Smooth muscle cell (in vitro differentiated cells): ENCODE results near the gene TLE5. TPM values are rescaled to one million over a fixed set of nuclear protein-coding genes. Genes with fewer than 3 reads are reported as not detected.

ENCODE experiments used
- DNase-seq: peaks from one replicate; lab custom pipeline; 2025; ENCODE audit not compliant: unreplicated experiment; lab: John Stamatoyannopoulos, UW
- H2AFZ ChIP-seq: fragments of 200-600 bp; sonication (generic); 2 replicates; pipeline ENCODE4 v1.6.0; 2016; ENCODE audit warnings: antibody characterized with exemption, low read depth, mild to moderate bottlenecking
- H3F3A ChIP-seq: fragments of 200-600 bp; sonication (generic); 2 replicates; pipeline ENCODE4 v1.6.0; 2017; ENCODE audit warnings: antibody characterized with exemption, low read depth
- H3K27ac ChIP-seq: fragments of 200-600 bp; sonication (generic); 2 replicates; pipeline ENCODE4 v1.5.1; 2016; ENCODE audit warnings: low read depth, mild to moderate bottlenecking
- H3K27me3 ChIP-seq: fragments of 200-600 bp; sonication (generic); 2 replicates; pipeline ENCODE4 v1.6.1; 2016; ENCODE audit warnings: low read depth, mild to moderate bottlenecking
- H3K36me3 ChIP-seq: fragments of 200-600 bp; sonication (generic); 2 replicates; pipeline ENCODE4 v1.5.1; 2016; ENCODE audit warnings: low read depth
- H3K4me1 ChIP-seq: fragments of 200-600 bp; sonication (generic); 2 replicates; pipeline ENCODE4 v1.5.1; 2016; ENCODE audit warnings: low read depth
- H3K4me2 ChIP-seq: fragments of 200-600 bp; sonication (generic); 2 replicates; pipeline ENCODE4 v1.6.0; 2016; ENCODE audit warnings: mild to moderate bottlenecking
- H3K4me3 ChIP-seq: fragments of 200-600 bp; sonication (generic); 2 replicates; pipeline ENCODE4 v1.5.1; 2016; ENCODE audit warnings: mild to moderate bottlenecking
- H3K79me2 ChIP-seq: fragments of 200-600 bp; sonication (generic); 2 replicates; pipeline ENCODE4 v1.6.0; 2016; ENCODE audit warnings: low read depth, mild to moderate bottlenecking
- H3K9ac ChIP-seq: fragments of 200-600 bp; sonication (generic); 2 replicates; pipeline ENCODE4 v1.6.0; 2016; ENCODE audit warnings: low read depth
- H3K9me3 ChIP-seq: fragments of 200-600 bp; sonication (generic); replicated peaks from 2 replicates; pipeline ENCODE4 v1.5.1; 2016; ENCODE audit warnings: low read depth
- H4K20me1 ChIP-seq: fragments of 200-600 bp; sonication (generic); 2 replicates; pipeline ENCODE4 v1.6.0; 2016; ENCODE audit warnings: low read depth
- CTCF ChIP-seq: fragments of 200-600 bp; sonication (generic); IDR thresholded peaks from 2 replicates; pipeline ENCODE4 v1.5.1; 2017; ENCODE audit warnings: borderline replicate concordance, mild to moderate bottlenecking, antibody characterized with exemption; ENCODE audit not compliant: insufficient read depth, poor library complexity, severe bottlenecking
- WGBS: methylation state at CpG from one replicate; pipeline ENCODE4 v1.1.7; 2016; ENCODE audit warnings: low lambda C conversion rate; 5-methylcytosine and 5-hydroxymethylcytosine counted together
- polyA plus RNA-seq: library from polyadenylated mRNA; unstranded; fragments of >200 nt; fragmentation: Nextera tagmentation; extraction: Ambion mirVana; gene quantifications from 2 replicates; pipeline ENCODE4 v1.2.1, GENCODE V29; 2016
- total RNA-seq: library from RNA; depleted of rRNA; stranded (reverse); fragments of >200 nt; gene quantifications from 2 replicates; pipeline ENCODE4 v1.2.3, GENCODE V29; 2014

TLE5 gene
- total and polyA plus RNA-seq, 2 experiments from 2014 or later, result 146 to 274 TPM

- H4K20me1 ChIP-seq, result peaks cover 100% of the 10 kb centered on the region
- no peak for TF ChIP-seq CTCF
- 98% methylated on average over 20 of the region's 22 CpGs for WGBS
Observed at GRCh38 chr19:3109491-3109890, 47.2 kb upstream of the TLE5 start.

DNA sequence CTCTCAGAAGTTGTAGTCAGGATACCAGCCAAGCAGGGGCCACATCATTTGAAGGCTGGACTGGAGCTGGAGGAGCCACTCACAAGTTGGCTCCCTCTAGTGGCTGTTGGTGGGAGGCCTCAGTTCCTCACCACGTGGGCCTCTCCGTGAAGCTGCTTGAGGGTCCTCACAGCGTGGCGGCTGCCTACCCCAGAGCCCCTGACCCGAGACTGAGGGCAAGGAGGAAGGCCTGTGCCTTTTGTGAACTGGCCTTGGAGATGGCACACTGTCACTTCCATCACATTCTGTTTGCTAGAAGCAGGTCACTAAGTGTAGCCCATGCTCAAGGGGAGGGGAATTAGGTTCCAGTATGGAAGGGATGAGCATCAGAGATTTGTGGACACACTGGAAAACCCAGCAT, 46.5 kb upstream of the TLE5 start:
- 50% methylated on average over 5 of the region's 5 CpGs for WGBS
- no peak for DNase-seq
- peaks cover 100% of the 10 kb centered on the region for H4K20me1 ChIP-seq

More at GRCh38 chr19:3109491-3109890, 47.2 kb upstream of the TLE5 start:
- Histone ChIP-seq H3K79me2 (peaks cover 53% of the 10 kb centered on the region), H3K27me3 (no peaks in the 10 kb centered on the region), H3K9ac (no peak overlapping the region), H2AFZ (no peak overlapping the region), H3K9me3 (no peaks in the 10 kb centered on the region), H3F3A (no peaks in the 10 kb centered on the region), H3K4me1 (no peaks in the 10 kb centered on the region), H3K36me3 (no peaks in the 10 kb centered on the region), H3K4me3 (no peak overlapping the region), H3K27ac (no peak overlapping the region), H3K4me2 (no peak overlapping the region)
- no peak for DNase-seq

DNA sequence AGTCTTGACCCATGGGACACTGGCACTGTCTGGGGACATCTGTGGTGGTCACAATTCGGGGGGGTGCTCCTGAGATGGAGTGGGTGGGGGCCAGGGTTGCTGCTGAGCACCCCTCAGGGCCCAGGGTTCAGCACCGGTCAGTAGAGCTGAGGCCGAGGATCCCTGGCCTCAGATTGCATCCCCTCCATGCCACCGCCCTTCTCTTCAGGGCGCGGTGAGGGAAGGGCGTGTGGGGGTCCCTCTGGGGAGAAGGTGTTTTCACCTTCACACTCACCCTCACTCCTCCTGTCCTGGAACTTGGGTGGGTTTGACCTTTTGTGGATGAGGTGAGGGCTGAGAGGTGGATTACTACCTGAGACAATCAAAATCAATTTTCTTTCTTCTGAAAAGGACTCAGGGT, 45.4 kb upstream of the TLE5 start:
- no peak for DNase-seq
- H3K4me1 ChIP-seq, result no peaks in the 10 kb centered on the region
- H3K4me2 ChIP-seq, result no peak overlapping the region
- H3F3A ChIP-seq, result no peaks in the 10 kb centered on the region
- H3K36me3 ChIP-seq, result no peaks in the 10 kb centered on the region
- no peaks in the 10 kb centered on the region for H3K27me3 ChIP-seq
- H3K79me2 ChIP-seq, result peaks cover 71% of the 10 kb centered on the region
- H3K9ac ChIP-seq, result no peak overlapping the region
- no peak for TF ChIP-seq CTCF
- WGBS, result 100% methylated on average over 6 of the region's 7 CpGs
- H3K4me3 ChIP-seq, result no peak overlapping the region
- no peak overlapping the region for H2AFZ ChIP-seq
- H4K20me1 ChIP-seq, result peaks cover 100% of the 10 kb centered on the region
- H3K27ac ChIP-seq, result no peak overlapping the region
- H3K9me3 ChIP-seq, result no peaks in the 10 kb centered on the region

More for the DNA sequence above, 46.5 kb upstream of the TLE5 start:
- no peak overlapping the region for H3K9ac ChIP-seq
- no peak overlapping the region for H3K4me2 ChIP-seq
- H3K4me1 ChIP-seq, result no peaks in the 10 kb centered on the region
- H3K36me3 ChIP-seq, result no peaks in the 10 kb centered on the region
- peak; percentile 68 for TF ChIP-seq CTCF
- H3K27me3 ChIP-seq, result no peaks in the 10 kb centered on the region
- no peaks in the 10 kb centered on the region for H3F3A ChIP-seq
- H3K9me3 ChIP-seq, result no peaks in the 10 kb centered on the region
- H3K27ac ChIP-seq, result no peak overlapping the region
- no peak overlapping the region for H3K4me3 ChIP-seq
- peaks cover 60% of the 10 kb centered on the region for H3K79me2 ChIP-seq
- H2AFZ ChIP-seq, result no peak overlapping the region

GRCh38 chr19:3106509-3107141, 44.3 kb upstream of the TLE5 start:
- Histone ChIP-seq H3K9me3 (no peaks in the 10 kb centered on the region), H3F3A (no peaks in the 10 kb centered on the region), H3K4me1 (no peaks in the 10 kb centered on the region), H3K9ac (no peak overlapping the region), H3K27ac (no peak overlapping the region), H3K27me3 (no peaks in the 10 kb centered on the region), H2AFZ (no peak overlapping the region), H3K4me3 (no peak overlapping the region), H3K36me3 (no peaks in the 10 kb centered on the region), H3K4me2 (no peak overlapping the region), H4K20me1 (peaks cover 100% of the 10 kb centered on the region), H3K79me2 (peaks cover 82% of the 10 kb centered on the region)
- no peak for DNase-seq
- no peak for TF ChIP-seq CTCF
- 99% methylated on average over 17 of the region's 17 CpGs for WGBS
